ENCODE data around the gene RCAN3.

- TF ChIP-seq POLR2A (IDR thresholded peaks at IDR 0.05) (no peak), CTCF (IDR thresholded peaks at IDR 0.05) (no peak)
Observed at GRCh38 chr1:24500448-24501048, 2.1 kb upstream of the RCAN3 start.

Measured in Peyer's patch (tissue), 4 donors.